IPS-18c (cell line): ENCODE results near the gene NOX3.

ENCODE experiments used
- H3K4me3 ChIP-seq: 2 replicates; pipeline ENCODE4 v1.7.0; 2013; ENCODE audit warnings: low read depth, mild to moderate bottlenecking, low read length, moderate library complexity; ENCODE audit not compliant: insufficient read depth
- H3K9me3 ChIP-seq: one replicate; pipeline ENCODE4 v1.6.1; 2013; ENCODE audit warnings: mild to moderate bottlenecking, low read length, moderate library complexity; ENCODE audit not compliant: control insufficient read depth, insufficient read depth

Gene NOX3

GRCh38 chr6:155444120-155444917 lies 11.3 kb downstream of the NOX3 start:
- no peaks in the 10 kb centered on the region for H3K9me3 ChIP-seq
- H3K4me3 ChIP-seq, result no peak overlapping the region

- no peak overlapping the region for H3K4me3 ChIP-seq
Measured at GRCh38 chr6:155443168-155443567, 12.5 kb downstream of the NOX3 start.

GRCh38 chr6:155442562-155442961 lies 13.1 kb downstream of the NOX3 start:
- Histone ChIP-seq H3K9me3 (no peaks in the 10 kb centered on the region), H3K4me3 (no peak overlapping the region)

More at GRCh38 chr6:155443168-155443567, 12.5 kb downstream of the NOX3 start:
- H3K9me3 ChIP-seq, result no peaks in the 10 kb centered on the region

DNA sequence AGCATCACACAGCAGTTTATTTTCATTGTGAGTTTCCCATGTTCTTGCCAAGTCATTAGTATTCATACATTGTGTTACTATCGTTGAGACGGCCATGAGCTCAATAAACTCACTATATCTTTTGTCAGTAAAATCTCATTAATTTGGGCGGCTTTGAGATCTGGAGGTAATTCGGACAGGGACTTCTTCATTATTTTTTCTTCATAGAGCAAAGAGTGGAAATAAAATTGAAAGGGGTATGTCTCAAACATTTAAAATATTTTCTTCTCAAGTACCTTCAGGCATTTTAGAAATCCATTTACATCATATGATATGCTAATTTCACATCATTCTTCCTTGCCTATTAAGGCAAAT lies 14.6 kb downstream of the NOX3 start:
- Histone ChIP-seq H3K9me3 (no peaks in the 10 kb centered on the region), H3K4me3 (no peak overlapping the region)

DNA sequence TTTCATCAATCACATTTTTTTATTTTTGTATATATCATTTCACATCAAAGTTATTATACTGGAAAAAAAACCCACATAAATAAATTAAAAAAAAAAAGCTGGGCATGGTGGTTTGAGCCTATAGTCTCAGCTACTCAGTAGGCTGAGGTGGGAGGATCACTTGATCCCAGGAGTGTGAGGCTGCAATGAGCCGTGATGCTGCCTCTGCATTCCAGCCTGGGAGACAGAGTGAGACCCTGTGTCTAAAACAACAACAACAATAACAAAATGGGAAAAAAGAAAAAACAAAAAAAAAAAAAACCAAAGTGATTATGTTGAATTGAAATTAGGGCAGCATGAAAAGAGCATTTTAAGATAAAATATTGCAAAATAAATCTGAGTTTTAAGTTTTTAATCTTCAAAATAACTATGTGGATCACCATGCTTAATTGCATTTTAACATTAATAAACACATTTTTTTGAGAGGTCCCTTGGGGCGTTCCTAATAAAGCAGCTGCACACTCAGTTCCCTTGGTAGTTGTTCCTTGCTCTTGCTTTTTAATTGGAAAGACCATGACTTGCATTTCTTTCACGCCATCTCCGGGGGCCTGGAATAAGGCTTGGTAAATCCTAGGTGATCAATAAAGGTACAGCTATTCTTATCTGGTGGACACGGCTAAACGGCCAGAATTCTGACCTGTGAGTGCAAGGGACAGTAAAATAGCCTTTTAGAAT lies 15.1 kb downstream of the NOX3 start:
- H3K4me3 ChIP-seq, result no peak overlapping the region
- H3K9me3 ChIP-seq, result no peaks in the 10 kb centered on the region

GRCh38 chr6:155439376-155439775 lies 16.3 kb downstream of the NOX3 start:
- H3K4me3 ChIP-seq, result no peak overlapping the region
- no peaks in the 10 kb centered on the region for H3K9me3 ChIP-seq

DNA sequence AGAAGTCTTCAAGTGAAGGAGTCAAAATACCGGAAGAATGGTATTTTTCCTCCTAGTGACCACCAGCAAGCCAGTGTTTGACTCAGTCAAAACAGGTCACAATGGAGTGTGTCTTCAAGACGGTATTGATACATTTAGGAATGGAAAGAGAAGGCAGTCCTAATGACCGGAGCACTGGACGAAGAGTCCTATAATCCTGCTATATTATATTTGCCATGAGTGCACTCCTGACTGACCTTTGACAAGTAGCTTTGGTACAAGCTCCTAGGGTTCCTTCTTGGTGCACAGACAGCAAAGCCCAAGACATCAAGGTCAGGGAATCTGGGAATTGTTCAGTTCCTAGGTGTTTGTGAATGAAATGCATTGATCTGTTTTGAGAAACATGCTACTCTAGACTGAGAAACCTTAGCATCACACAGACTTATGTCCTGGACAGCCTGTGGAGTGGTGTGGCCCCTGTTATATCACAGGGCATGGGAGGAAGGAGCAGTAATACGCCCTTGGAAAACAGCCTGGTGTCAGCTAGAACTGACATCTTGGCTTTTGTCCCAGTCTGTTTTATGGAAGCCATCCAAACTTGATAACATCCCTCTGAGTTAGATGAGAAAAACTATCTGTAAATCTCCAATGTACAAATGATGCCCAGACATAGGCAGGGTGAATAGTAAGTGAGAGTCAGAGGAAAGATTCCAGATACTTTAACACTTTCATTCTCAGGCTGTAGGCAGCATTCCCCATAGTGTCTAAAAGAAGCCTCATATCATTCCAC lies 18.5 kb downstream of the NOX3 start:
- Histone ChIP-seq H3K4me3 (no peak overlapping the region), H3K9me3 (no peaks in the 10 kb centered on the region)

DNA sequence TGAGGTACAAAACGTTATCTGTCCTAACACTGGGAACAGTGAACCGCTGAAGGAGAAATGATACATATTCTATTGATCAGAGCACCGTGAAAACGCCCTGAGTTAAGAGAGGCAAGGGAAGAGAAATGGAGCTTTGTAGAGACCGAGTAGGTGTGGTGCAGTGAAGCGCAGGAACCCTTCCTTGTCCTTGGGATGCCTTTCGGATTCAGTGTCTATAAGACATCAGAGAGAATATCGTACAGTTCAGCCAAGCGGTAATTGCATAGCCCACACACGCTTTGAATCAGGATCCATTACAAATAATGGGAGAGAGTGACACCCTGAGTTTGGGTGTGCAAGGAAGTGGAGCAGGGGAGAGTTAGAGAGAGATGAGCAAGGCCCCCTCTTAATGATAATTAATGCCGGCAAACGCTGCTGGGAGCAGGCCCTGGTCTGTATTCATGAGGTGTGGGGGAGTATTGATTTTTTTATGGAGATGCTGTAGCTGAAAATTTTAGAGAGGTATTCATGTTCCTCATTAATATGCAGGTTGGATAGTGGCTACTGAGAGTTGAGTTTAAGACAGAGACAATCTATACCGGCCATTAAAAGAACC lies 20.7 kb downstream of the NOX3 start:
- Histone ChIP-seq H3K9me3 (no peaks in the 10 kb centered on the region), H3K4me3 (no peak overlapping the region)

- Histone ChIP-seq H3K4me3 (no peak overlapping the region), H3K9me3 (no peaks in the 10 kb centered on the region)
Measured at GRCh38 chr6:155434096-155434495, 21.5 kb downstream of the NOX3 start.

- H3K4me3 ChIP-seq, result no peak overlapping the region
- H3K9me3 ChIP-seq, result no peaks in the 10 kb centered on the region
Measured at GRCh38 chr6:155432293-155432692, 23.3 kb downstream of the NOX3 start.

GRCh38 chr6:155429321-155429893 lies 26.2 kb downstream of the NOX3 start:
- peaks cover 2% of the 10 kb centered on the region for H3K9me3 ChIP-seq
- no peak overlapping the region for H3K4me3 ChIP-seq

DNA sequence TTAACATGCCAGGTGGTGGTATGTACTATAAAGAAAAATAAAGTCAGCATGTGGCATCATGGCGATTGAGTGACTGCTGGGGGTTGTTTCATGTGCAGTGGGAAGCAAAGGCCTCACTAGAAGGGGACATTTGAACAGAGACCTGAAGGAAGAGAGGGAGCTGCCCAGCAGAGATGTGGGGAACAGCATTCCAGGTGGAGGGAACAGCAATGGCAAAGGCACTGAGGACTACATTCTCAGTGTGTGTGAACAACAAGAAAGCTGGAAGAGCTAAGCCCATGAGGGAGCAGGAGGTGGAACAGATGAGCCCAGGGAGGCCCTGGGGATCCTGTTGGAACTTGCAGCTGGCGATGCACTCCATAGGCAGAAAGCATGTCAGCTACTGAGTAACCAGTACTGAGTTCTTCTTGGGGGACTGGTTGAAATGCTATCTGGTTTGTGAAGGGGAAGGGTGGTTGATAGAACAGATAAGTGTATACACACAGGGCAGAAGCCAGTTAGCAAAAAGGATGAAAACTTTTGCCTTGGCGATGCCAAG lies 29.2 kb downstream of the NOX3 start:
- Histone ChIP-seq H3K9me3 (peaks cover 2% of the 10 kb centered on the region), H3K4me3 (no peak overlapping the region)

GRCh38 chr6:155424181-155424580 lies 31.5 kb downstream of the NOX3 start:
- no peak overlapping the region for H3K4me3 ChIP-seq
- H3K9me3 ChIP-seq, result peaks cover 2% of the 10 kb centered on the region

GRCh38 chr6:155422635-155423034 lies 33.0 kb downstream of the NOX3 start:
- no peak overlapping the region for H3K4me3 ChIP-seq
- H3K9me3 ChIP-seq, result peaks cover 2% of the 10 kb centered on the region

- H3K9me3 ChIP-seq, result no peaks in the 10 kb centered on the region
- H3K4me3 ChIP-seq, result no peak overlapping the region
Measured at GRCh38 chr6:155420492-155420891, 35.1 kb downstream of the NOX3 start.

GRCh38 chr6:155419161-155419560 lies 36.5 kb downstream of the NOX3 start:
- no peak overlapping the region for H3K4me3 ChIP-seq
- no peaks in the 10 kb centered on the region for H3K9me3 ChIP-seq
